H1 (cell line): ENCODE results near the gene ATP5F1E. TPM values are rescaled to one million over a fixed set of nuclear protein-coding genes. Genes with fewer than 3 reads are reported as not detected.

ENCODE experiments used
- BCL11A ChIP-seq, 2 experiments: IDR thresholded peaks; one replicate each; pipeline ENCODE4 v1.6.1; 2011; ENCODE audit warnings: low read depth in 2 of 2, low read length in 2 of 2, mild to moderate bottlenecking in 2 of 2
- CTCF ChIP-seq, 3 experiments: IDR thresholded peaks; 1 replicate in 2 of 3; 2 replicates in 1 of 3; pipeline versions ENCODE4 v1.5.1 to v1.6.1; 2011; ENCODE audit warnings: low read length in 3 of 3, mild to moderate bottlenecking in 3 of 3, inconsistent platforms in 2 of 3, low read depth in 1 of 3, moderate library complexity in 1 of 3; ENCODE audit not compliant: insufficient read depth in 1 of 3; ENCODE audit errors: control extremely low read depth in 1 of 3
- EZH2 ChIP-seq: fragments of 200-600 bp; sonication (generic); IDR thresholded peaks from 2 replicates; pipeline ENCODE4 v1.7.1; 2012; ENCODE audit warnings: low read depth, mild to moderate bottlenecking, moderate library complexity, low read length, inconsistent platforms; ENCODE audit not compliant: severe bottlenecking
- RNF2 ChIP-seq: fragments of 200-900, 300-1000 bp; sonication (generic); IDR thresholded peaks from 2 replicates; pipeline ENCODE4 v1.7.1; 2016; ENCODE audit warnings: borderline replicate concordance, low read depth, mild to moderate bottlenecking, antibody characterized with exemption, low read length; ENCODE audit not compliant: poor library complexity, severe bottlenecking; ENCODE audit errors: missing control alignments
- SIX5 ChIP-seq: IDR thresholded peaks from 2 replicates; pipeline ENCODE4 v1.6.1; 2011; ENCODE audit warnings: mild to moderate bottlenecking, low read depth, low read length
- SP2 ChIP-seq: IDR thresholded peaks from 2 replicates; pipeline ENCODE4 v1.6.1; 2012; ENCODE audit warnings: mild to moderate bottlenecking, low read length, inconsistent platforms
- polyA plus RNA-seq, 7 experiments: library from polyadenylated mRNA; depleted of rRNA in 3 of 7; stranded (reverse) in 5 of 7; unstranded in 2 of 7; fragments of >200 nt in 5 of 7; fragments of 200-250 nt in 2 of 7; gene quantifications; 1 replicate in 5 of 7; 2 replicates in 1 of 7; 4 replicates in 1 of 7; pipeline versions ENCODE4 v1.2.1 to v1.2.3, GENCODE V29; 2011 to 2013; ENCODE audit warnings: missing spikeins in 2 of 7, mixed read lengths in 2 of 7
- total RNA-seq: library from RNA; stranded (reverse); fragmentation: NEBNext Ultra II Directional; extraction: Animal tissue kit (Norgen Biotek cat#: 25700); gene quantifications from 2 replicates; pipeline ENCODE4 v1.2.1, GENCODE V29; 2021

ATP5F1E gene
- total and polyA plus RNA-seq, 2 of the 8 experiments (the other 6 are each of a cell fraction or from before 2014, with no cell fraction given): 15.7 to 47.8 TPM

DNA sequence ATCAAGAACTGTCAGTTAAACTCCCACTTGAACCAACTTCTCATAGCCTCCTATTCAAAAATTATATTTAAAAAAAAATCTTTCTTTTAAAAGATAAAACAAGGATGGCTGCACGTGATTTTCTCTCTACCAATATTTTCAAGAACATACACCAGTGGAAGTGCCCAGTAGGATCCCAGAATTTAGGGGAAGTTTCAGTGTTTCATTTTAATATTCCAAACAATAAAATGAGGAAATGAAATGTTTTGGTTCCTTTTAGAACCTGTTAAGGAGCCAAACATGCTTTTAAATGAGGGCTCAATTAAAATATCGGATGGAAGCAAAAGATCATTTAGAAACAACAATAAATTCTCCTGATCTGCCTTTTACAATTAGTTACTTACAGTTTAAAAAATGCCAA, 36.9 kb upstream of the ATP5F1E start (continued):
- TF ChIP-seq BCL11A (IDR thresholded peaks at IDR 0.05; ENCODE audit: low read depth in 2 of 2, low read length in 2 of 2) (no peak), RNF2 (no peak), EZH2 (no peak), SP2 (no peak), SIX5 (no peak), CTCF (IDR thresholded peaks at IDR 0.05; ENCODE audit: control extremely low read depth in 1 of 3, insufficient read depth in 1 of 3, low read depth in 1 of 3, low read length in 3 of 3) (no peak)
